GM18873 (cell line): Measurements from ENCODE around the gene ROCK2.
"Not testable (repeated sequence)": the region's sequence is repeated elsewhere in the genome, so short reads cannot be mapped to it uniquely, and the experiment has no call there.

Source experiments
- ATAC-seq: cut with Tn5 transposase; IDR thresholded peaks from one replicate; pipeline ENCODE4 v1.9.1; 2021; ENCODE audit warnings: mild to moderate bottlenecking, moderate library complexity, moderate number of reproducible peaks; ENCODE audit not compliant: unreplicated experiment, low FRiP score

ROCK2 gene

DNA sequence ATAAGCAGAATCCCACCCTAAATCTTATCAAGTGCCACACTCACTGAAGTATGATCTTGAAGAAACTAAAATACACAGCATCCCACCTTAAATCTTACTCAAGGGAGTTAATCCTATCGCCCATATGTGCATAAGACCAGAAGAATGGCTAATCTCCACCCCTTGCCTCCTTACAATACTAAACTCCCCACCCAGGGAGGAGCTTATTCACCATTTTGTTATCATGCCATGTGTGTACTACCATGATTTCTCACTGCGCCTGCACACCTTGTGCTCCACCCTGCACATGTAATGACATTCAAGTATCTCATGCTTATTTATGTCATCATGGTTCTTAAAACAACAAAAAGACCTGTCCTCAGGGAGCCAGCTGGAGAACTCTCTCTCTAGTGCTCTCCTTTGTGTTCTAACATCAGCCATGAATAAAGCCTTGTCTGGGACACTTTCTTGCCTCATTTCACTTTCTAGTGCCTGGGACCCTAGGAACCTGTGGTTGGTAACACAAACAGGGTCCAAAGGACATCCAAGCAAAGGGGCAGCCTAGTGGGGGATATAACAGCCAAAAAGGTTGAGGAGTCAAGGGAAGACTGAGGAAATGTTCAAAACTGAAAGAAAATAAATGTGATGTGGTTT lies 101.8 kb downstream of the ROCK2 start:
- no peak for ATAC-seq

DNA sequence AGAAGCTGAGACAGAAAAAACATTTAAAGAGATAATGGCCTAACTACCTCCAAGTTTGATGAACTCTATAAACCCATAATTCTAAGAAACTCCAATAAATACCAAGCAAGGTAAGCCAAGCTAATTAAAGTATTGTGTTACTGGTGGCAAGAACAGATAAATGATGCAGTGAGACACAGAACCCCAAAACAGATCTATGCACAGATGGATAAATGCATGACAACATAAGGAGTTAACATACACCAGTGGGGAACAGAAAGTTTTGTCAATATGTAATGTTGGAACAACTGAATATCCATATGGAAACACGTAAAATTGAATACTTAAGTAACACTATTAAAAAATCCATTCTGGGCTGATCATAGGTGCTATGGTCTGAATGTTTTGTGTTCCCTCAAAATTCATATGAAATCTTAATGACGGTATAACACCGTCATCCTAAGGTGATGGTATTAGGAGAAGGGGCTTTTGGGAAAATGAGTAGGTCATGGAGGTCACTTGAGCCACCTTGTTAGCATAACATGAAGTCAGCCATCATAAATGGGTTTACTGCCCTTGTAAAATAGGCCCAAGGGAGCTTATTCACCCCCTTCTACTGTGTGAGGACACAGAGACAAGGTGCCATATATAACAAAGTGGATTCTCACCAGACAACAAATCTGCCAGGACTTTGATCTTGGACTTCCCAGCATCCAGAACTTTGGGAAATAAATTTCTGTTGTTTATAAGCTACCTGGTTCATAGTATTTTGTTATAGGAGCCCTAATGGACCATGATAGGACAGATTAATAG lies 102.8 kb downstream of the ROCK2 start:
- no peak for ATAC-seq

GRCh38 chr2:11239666-11240462 lies 104.6 kb downstream of the ROCK2 start:
- ATAC-seq, result no peak

- no peak for ATAC-seq
Observed at GRCh38 chr2:11239147-11239546, 105.3 kb downstream of the ROCK2 start.

- no peak for ATAC-seq
Observed at GRCh38 chr2:11237122-11237521, 107.3 kb downstream of the ROCK2 start.

- ATAC-seq, result no peak
Observed at GRCh38 chr2:11236335-11236734, 108.1 kb downstream of the ROCK2 start.

DNA sequence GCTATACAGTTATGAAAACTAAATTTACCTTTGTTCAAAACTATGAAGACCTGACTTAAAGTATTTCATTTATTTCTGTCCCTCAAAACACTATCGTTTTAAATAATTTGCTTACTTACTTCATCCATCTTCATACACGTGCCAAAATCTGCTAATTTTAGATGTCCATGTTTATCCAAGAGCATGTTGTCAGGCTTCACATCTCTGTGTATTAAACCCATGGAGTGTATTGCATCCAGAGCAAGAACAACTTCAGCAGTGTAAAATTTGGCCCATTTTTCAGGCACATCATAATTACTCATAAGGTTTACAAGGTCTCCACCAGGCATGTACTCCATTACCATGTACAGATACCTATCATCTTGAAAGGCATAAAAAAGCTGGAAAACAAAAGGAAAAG lies 108.9 kb downstream of the ROCK2 start:
- no peak for ATAC-seq

DNA sequence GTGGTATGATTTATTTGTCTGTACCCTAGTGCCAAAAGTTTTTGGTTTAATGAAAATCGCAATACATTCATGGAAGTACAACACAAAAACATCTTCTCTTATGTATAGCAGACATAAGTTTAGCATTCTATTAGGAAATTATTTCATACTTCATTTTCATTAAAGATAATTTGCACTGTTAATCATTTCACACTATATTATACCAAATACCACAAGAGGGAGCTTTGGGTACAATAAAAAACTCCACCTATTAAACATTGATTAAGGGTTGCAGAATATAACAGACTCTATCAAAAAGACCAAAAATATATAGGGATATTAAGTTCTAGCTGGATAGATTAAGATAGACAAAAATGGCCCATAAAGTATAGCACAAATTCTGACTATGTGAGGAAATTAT lies 110.1 kb downstream of the ROCK2 start:
- ATAC-seq, result no peak

GRCh38 chr2:11231193-11231592 lies 113.2 kb downstream of the ROCK2 start:
- ATAC-seq, result not testable (repeated sequence)

DNA sequence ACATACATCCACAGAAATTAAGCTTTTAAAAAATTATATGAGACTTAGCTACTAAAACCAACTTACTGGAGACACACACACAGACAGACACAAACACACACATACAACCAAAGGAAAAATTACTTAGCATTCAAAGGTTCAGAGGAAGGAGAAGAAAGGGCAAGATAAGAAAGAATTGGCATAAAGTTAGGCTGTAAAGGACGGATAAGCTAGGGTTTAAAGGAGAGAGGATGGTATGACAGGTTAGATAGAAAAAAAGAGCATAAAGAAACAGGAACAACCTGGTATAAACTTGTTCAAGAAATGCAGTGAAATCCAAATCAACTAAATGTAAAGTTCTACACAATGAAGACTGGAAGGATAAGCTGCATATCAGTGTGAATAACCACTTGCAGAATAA lies 115.7 kb downstream of the ROCK2 start:
- no peak for ATAC-seq

GRCh38 chr2:11227595-11227994 lies 116.8 kb downstream of the ROCK2 start:
- ATAC-seq, result no peak

GRCh38 chr2:11224887-11225286 lies 119.5 kb downstream of the ROCK2 start:
- ATAC-seq, result no peak

DNA sequence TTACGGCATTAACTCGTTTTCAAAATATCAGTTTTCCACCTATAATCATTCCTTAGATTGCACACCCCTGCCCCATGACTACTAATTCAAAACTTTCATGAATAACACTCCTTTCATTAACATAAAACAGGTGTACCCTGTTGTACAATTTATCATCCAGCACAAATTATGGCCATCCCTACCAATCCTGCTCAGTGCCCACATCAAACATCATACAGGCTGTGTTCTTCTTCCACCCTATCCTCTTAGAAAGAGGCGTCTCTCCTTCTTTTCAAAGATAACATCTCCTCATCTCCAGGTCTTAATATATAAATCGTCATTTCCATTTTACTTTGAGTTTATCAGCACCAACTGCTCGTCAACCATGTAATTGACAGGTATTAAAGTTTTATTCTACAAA lies 121.6 kb downstream of the ROCK2 start:
- no peak for ATAC-seq

DNA sequence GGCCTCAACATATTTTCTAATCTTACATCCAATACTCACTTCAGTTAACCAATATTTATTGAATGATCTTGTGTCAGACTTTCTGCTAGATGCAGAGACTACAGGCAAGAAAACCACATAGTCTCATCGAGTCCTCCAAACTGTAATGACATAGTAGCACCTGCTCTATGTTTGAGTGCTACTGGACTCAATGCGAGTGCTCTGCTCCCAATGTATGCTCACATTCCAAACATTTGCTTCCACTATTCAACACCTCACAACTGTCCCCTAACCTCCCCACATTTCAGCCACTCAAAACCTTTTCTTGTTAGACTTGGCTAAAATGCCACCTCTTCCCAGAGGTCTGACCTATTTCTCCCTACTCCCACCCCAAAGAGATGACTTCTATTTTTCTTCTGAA lies 124.0 kb downstream of the ROCK2 start:
- no peak for ATAC-seq

GRCh38 chr2:11215407-11215806 lies 129.0 kb downstream of the ROCK2 start:
- no peak for ATAC-seq

DNA sequence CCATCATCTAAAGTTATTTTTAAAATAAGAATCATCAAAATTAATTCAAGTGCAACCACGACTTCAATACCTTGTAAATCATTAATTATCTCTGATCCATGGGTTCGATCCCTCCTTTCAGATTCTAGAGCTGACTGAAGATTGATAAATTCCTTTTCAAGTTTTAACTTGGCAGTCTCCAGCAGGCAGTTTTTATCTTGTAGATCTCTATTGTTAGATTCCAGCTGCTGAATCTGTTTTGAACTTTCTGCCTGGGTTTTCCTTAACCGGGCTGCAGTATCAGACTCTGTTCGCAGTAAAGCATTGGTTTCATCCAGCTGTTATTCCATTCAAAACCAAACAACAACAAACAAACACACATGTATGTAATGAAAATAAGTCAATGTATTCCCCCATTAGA lies 129.7 kb downstream of the ROCK2 start:
- no peak for ATAC-seq

- ATAC-seq, result no peak
Observed at GRCh38 chr2:11213975-11214374, 130.5 kb downstream of the ROCK2 start.

DNA sequence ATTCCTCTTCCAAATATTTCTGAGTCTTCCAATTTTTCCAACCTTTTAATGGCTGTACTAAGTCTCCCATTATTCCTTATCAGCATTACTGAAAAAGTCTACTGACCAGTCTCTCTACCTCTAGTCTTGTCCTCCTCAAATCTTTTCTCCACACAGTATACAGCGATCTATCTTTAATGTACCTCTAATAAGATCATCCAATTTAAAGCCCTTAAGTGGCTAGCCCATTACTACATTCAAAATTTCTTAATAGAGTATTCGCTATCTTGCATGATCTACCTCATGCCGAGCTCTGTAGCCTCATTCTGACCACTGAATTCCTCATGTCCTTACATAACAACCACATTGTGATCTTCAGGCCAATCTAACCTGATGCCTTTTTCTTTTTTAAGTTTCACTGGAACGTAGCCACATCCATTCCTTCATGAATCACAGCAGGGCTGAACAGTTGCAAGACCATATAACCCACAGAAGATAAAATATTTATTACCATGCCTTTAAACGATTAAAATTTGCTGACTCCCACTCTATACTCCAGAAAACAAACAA lies 131.3 kb downstream of the ROCK2 start:
- ATAC-seq, result no peak

GRCh38 chr2:11212645-11213044 lies 131.8 kb downstream of the ROCK2 start:
- ATAC-seq, result no peak

DNA sequence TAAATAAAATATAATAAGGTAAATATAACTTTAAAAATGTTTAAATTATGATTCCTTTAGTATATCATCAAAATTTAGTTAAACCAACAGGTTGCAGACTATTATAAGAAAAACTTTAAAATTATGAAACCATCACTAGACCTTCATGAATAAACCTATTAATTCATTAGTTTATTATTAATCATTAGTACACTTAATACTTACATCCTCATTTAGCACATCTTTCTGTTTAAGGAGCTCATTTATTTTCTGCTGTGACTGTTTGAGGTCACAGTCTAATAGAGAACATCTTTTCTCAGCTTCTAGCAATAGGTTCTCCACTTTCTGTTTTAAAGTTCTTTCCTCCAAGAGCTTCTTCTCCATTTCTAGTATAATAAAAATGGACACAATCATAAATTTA lies 136.4 kb downstream of the ROCK2 start:
- ATAC-seq, result no peak

GRCh38 chr2:11203480-11203879 lies 141.0 kb downstream of the ROCK2 start:
- ATAC-seq, result peak; percentile 57
